Measurements from ENCODE around the gene FCN2. TPM values are rescaled to one million over a fixed set of nuclear protein-coding genes. Genes with fewer than 3 reads are reported as not detected.

The FCN2 gene
- polyA plus RNA-seq, 1 of the 3 experiments (the other 2 are of a cell fraction) = not detected

DNA sequence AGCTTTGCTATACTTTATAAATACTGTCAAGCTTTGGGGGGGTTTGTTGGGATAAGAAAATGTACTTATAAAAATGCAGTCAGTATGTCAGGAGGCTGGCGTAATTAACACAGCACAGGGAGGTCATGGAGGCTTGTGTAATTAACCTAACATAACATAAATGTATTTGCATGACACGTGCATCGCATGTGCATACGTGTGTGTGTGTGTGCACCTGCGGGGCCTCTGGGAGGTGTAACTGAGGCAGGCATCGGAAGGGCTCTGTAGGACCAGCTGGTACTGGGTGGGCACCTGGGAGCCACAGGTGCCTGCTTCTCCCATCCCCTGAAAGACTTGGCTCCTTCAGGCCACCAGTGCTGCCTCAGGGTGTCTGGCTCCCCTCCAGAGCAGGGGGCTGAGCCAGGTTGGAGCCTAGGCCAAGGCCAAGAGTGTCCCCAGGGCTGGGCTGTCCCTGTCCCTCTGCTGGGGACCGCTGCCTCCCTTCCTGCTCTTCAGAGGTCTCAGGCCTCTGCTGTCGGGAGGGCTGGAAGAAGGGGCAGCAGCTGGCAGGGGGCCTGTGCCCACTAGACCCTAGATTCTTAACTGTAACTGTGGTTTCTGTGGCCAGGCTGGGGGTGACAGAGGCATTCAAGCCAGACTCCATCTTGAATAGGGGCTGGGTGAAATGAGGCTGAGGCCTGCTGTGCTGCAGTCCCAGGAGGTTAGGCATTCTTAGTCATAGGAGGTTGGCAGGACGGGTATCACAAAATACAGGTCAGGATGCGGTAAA is 9.0 kb downstream of the FCN2 start:
- Histone ChIP-seq H3K9ac (no peak overlapping the region), H3K9me3 (no peaks in the 10 kb centered on the region), H3K79me2 (ENCODE audit: insufficient read depth) (no peaks in the 10 kb centered on the region), H2AFZ (ENCODE audit: low read depth) (no peak overlapping the region), H3K4me1 (ENCODE audit: control insufficient read depth in 1 of 2, insufficient read depth in 2 of 2, low read depth in 1 of 2, low read length in 1 of 2) (no peaks in the 10 kb centered on the region), H3K27ac (ENCODE audit: low read depth in 2 of 2, low read length in 1 of 2) (no peak overlapping the region), H3K4me2 (no peak overlapping the region), H3K9me2 (no peaks in the 10 kb centered on the region), H4K20me1 (ENCODE audit: insufficient read depth) (no peaks in the 10 kb centered on the region), H3F3A (replicated peaks; ENCODE audit: insufficient read depth) (no peaks in the 10 kb centered on the region), H3K4me3 (ENCODE audit: low read depth in 2 of 2, low read length in 1 of 2) (no peak overlapping the region), H3K36me3 (replicated peaks in 1 of 2; ENCODE audit: control insufficient read depth in 1 of 2, insufficient read depth in 2 of 2, low read length in 1 of 2) (no peaks in the 10 kb centered on the region), H3K27me3 (ENCODE audit: insufficient read depth) (peaks cover 7% of the 10 kb centered on the region; the same call in 1 of the 2 replicates)
- DNase-seq = no peak
- TF ChIP-seq TCF12 (IDR thresholded peaks at IDR 0.05) = no peak
- TF ChIP-seq YY1 (IDR thresholded peaks at IDR 0.05; ENCODE audit: low read depth) = no peak
- TF ChIP-seq, protein P1, sequence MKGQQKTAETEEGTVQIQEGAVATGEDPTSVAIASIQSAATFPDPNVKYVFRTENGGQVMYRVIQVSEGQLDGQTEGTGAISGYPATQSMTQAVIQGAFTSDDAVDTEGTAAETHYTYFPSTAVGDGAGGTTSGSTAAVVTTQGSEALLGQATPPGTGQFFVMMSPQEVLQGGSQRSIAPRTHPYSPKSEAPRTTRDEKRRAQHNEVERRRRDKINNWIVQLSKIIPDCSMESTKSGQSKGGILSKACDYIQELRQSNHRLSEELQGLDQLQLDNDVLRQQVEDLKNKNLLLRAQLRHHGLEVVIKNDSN (IDR thresholded peaks at IDR 0.05; ENCODE audit: borderline replicate concordance, low read depth) = no peak
- TF ChIP-seq REST (IDR thresholded peaks at IDR 0.05; ENCODE audit: low read depth, low read length) = no peak
- TF ChIP-seq MEF2A (IDR thresholded peaks at IDR 0.05; ENCODE audit: borderline replicate concordance, low read depth) = no peak
- no peak for TF ChIP-seq TAF1 (IDR thresholded peaks at IDR 0.05; ENCODE audit: borderline replicate concordance, low read depth, low read length)
- TF ChIP-seq GABPA (IDR thresholded peaks at IDR 0.05; ENCODE audit: low read depth) = no peak
- no peak for TF ChIP-seq RAD21 (IDR thresholded peaks at IDR 0.05; ENCODE audit: low read length)
- TF ChIP-seq NFIC (IDR thresholded peaks at IDR 0.05; ENCODE audit: borderline replicate concordance) = no peak
- no peak for TF ChIP-seq FOSL2 (IDR thresholded peaks at IDR 0.05; ENCODE audit: borderline replicate concordance, low read depth)
- TF ChIP-seq SIN3A (IDR thresholded peaks at IDR 0.05; ENCODE audit: borderline replicate concordance, low read depth, low read length) = no peak
- no peak for TF ChIP-seq MAX (IDR thresholded peaks at IDR 0.05; ENCODE audit: low read depth)
- no peak for TF ChIP-seq EP300 (IDR thresholded peaks at IDR 0.05; ENCODE audit: borderline replicate concordance in 1 of 2, low read depth in 1 of 2, low read length in 1 of 2)
- no peak for TF ChIP-seq RFX5 (IDR thresholded peaks at IDR 0.05; ENCODE audit: low read length)
- no peak for TF ChIP-seq RXRA (IDR thresholded peaks at IDR 0.05; ENCODE audit: borderline replicate concordance, low read depth)
- TF ChIP-seq MXI1 (IDR thresholded peaks at IDR 0.05; ENCODE audit: low read depth, low read length) = no peak
- CTCF ChIA-PET = interaction anchor here (1.3 kb wide), 1 partner anchor 118 kb away, joined by 4 read pairs; no protein-coding TSS in a partner anchor
- 69% methylated on average over 9 of the region's 10 CpGs for WGBS (ENCODE audit: low lambda C conversion rate)
- POLR2A ChIA-PET = no interaction called here
